Measurements from ENCODE around the gene CFAP97D1.

DNA sequence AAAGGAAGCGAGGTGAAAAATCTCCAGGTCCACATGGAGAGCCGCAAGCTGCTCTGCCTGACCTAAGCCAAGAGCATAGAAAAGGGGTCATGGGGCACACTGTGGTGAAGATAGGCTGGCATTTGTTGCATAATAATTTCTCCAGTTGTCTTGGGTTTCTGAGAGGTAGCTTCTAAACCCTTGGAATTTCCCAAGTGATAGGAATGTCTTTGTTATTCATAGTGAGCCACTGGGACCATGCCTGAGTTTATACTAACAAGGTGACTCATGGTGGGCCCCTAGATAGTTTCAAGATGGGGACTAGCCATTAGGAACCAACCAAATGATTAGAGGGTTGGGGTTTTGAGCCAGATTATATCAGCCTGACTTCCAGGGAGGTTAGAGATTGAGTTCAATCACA, 47.3 kb upstream of the CFAP97D1 start:
- TF ChIP-seq CHD2 (IDR thresholded peaks at IDR 0.05; ENCODE audit: borderline replicate concordance, low read depth, low read length) (no peak), RELA (IDR thresholded peaks at IDR 0.05; ENCODE audit: borderline replicate concordance, partially characterized antibody) (no peak), CBFB (IDR thresholded peaks at IDR 0.05; ENCODE audit: low read depth) (no peak), TAF1 (IDR thresholded peaks at IDR 0.05; ENCODE audit: borderline replicate concordance, low read depth, low read length) (no peak), CREB1 (IDR thresholded peaks at IDR 0.05; ENCODE audit: low read depth) (no peak), RFX5 (IDR thresholded peaks at IDR 0.05; ENCODE audit: low read depth, low read length) (no peak), NFYB (IDR thresholded peaks at IDR 0.05; ENCODE audit: insufficient read depth, low read depth, low read length) (no peak)
- TF ChIP-seq, protein P1, sequence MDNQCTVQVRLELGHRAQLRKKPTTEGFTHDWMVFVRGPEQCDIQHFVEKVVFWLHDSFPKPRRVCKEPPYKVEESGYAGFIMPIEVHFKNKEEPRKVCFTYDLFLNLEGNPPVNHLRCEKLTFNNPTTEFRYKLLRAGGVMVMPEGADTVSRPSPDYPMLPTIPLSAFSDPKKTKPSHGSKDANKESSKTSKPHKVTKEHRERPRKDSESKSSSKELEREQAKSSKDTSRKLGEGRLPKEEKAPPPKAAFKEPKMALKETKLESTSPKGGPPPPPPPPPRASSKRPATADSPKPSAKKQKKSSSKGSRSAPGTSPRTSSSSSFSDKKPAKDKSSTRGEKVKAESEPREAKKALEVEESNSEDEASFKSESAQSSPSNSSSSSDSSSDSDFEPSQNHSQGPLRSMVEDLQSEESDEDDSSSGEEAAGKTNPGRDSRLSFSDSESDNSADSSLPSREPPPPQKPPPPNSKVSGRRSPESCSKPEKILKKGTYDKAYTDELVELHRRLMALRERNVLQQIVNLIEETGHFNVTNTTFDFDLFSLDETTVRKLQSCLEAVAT (IDR thresholded peaks at IDR 0.05), result no peak
- TF ChIP-seq, protein P2, sequence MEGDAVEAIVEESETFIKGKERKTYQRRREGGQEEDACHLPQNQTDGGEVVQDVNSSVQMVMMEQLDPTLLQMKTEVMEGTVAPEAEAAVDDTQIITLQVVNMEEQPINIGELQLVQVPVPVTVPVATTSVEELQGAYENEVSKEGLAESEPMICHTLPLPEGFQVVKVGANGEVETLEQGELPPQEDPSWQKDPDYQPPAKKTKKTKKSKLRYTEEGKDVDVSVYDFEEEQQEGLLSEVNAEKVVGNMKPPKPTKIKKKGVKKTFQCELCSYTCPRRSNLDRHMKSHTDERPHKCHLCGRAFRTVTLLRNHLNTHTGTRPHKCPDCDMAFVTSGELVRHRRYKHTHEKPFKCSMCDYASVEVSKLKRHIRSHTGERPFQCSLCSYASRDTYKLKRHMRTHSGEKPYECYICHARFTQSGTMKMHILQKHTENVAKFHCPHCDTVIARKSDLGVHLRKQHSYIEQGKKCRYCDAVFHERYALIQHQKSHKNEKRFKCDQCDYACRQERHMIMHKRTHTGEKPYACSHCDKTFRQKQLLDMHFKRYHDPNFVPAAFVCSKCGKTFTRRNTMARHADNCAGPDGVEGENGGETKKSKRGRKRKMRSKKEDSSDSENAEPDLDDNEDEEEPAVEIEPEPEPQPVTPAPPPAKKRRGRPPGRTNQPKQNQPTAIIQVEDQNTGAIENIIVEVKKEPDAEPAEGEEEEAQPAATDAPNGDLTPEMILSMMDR (IDR thresholded peaks at IDR 0.05 in 2 of 3, conservative IDR thresholded peaks at IDR 0.05 in 1 of 3; ENCODE audit: control insufficient read depth in 2 of 3, extremely low read depth in 1 of 3, insufficient read depth in 1 of 3, low read depth in 3 of 3, low read length in 3 of 3), result no peak
- TF ChIP-seq, protein P3, sequence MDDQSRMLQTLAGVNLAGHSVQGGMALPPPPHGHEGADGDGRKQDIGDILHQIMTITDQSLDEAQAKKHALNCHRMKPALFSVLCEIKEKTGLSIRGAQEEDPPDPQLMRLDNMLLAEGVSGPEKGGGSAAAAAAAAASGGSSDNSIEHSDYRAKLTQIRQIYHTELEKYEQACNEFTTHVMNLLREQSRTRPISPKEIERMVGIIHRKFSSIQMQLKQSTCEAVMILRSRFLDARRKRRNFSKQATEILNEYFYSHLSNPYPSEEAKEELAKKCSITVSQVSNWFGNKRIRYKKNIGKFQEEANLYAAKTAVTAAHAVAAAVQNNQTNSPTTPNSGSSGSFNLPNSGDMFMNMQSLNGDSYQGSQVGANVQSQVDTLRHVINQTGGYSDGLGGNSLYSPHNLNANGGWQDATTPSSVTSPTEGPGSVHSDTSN (IDR thresholded peaks at IDR 0.05; ENCODE audit: insufficient replicate concordance, low read depth, low read length), result no peak
- TF ChIP-seq, protein P4, sequence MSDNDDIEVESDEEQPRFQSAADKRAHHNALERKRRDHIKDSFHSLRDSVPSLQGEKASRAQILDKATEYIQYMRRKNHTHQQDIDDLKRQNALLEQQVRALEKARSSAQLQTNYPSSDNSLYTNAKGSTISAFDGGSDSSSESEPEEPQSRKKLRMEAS (IDR thresholded peaks at IDR 0.05; ENCODE audit: low read depth, low read length), result no peak

All from GM12878 (cell line).